K562 (cell line): ENCODE results near the gene EPB41L1.

Experiments
- CTCF ChIP-seq, 3 experiments: IDR thresholded peaks in 2 of 3; conservative IDR thresholded peaks in 1 of 3; 2 replicates each; pipeline ENCODE4 v1.5.1; 2011 to 2012; ENCODE audit warnings: low read length in 3 of 3, mild to moderate bottlenecking in 3 of 3, control low read depth in 2 of 3, improper control_type of control experiment in 1 of 3, inconsistent platforms in 1 of 3, low read depth in 1 of 3, mixed read lengths in 1 of 3, moderate library complexity in 1 of 3; ENCODE audit not compliant: insufficient read depth in 2 of 3
- E2F5 ChIP-seq: sonication (generic); formaldehyde crosslinking; IDR thresholded peaks from 2 replicates; pipeline ENCODE4 v1.8.0; 2022; ENCODE audit warnings: mild to moderate bottlenecking, missing genetic modification reagents
- EHMT2 ChIP-seq: fragments of 450-650 bp; IDR thresholded peaks from 2 replicates; pipeline ENCODE4 v1.6.1; 2018; ENCODE audit warnings: antibody characterized with exemption
- FOXJ2 ChIP-seq: fragments of 200-800 bp; sonication (Bioruptor generic); IDR thresholded peaks from 2 replicates; pipeline ENCODE4 v1.6.1; 2016; ENCODE audit warnings: missing genetic modification characterization, missing compliant biosample characterization
- KAT2B ChIP-seq: IDR thresholded peaks from one replicate; pipeline ENCODE4 v1.6.1; 2012; ENCODE audit warnings: low read depth, mild to moderate bottlenecking, control low read depth, inconsistent platforms, low read length, moderate library complexity
- NBN ChIP-seq: fragments of 450-650 bp; IDR thresholded peaks from 2 replicates; pipeline ENCODE4 v1.6.1; 2016; ENCODE audit warnings: low read depth, mild to moderate bottlenecking
- PKNOX1 ChIP-seq: fragments of 450-650 bp; IDR thresholded peaks from 2 replicates; pipeline ENCODE4 v1.6.1; 2016
- RCOR1 ChIP-seq, 2 experiments: IDR thresholded peaks; 2 replicates each; pipeline ENCODE4 v1.6.1; 2012; ENCODE audit warnings: low read depth in 2 of 2, low read length in 2 of 2, borderline replicate concordance in 1 of 2, improper control_type of control experiment in 1 of 2
- SIX5 ChIP-seq, 2 experiments: IDR thresholded peaks; 2 replicates each; pipeline ENCODE4 v1.6.1; 2011; ENCODE audit warnings: low read length in 2 of 2, borderline replicate concordance in 1 of 2, low read depth in 1 of 2, mild to moderate bottlenecking in 1 of 2, moderate library complexity in 1 of 2; ENCODE audit not compliant: insufficient read depth in 1 of 2
- SP1 ChIP-seq: sonication (generic); formaldehyde crosslinking; IDR thresholded peaks from 2 replicates; pipeline ENCODE4 v1.8.1; 2022; ENCODE audit warnings: mild to moderate bottlenecking, missing genetic modification reagents
- ZBTB5 ChIP-seq: fragments of 450-650 bp; IDR thresholded peaks from 2 replicates; pipeline ENCODE4 v1.6.1; 2017; ENCODE audit warnings: antibody characterized with exemption
- ZC3H11A ChIP-seq: IDR thresholded peaks from 2 replicates; pipeline ENCODE4 v1.6.1; 2012; ENCODE audit warnings: low read depth, low read length, improper control_type of control experiment
- ZNF76 ChIP-seq: fragments of 250-450 bp; sonication (Bioruptor Pico); IDR thresholded peaks from 2 replicates; pipeline ENCODE4 v1.4.0; 2020; ENCODE audit warnings: mild to moderate bottlenecking, moderate library complexity, borderline replicate concordance

GRCh38 chr20:36112112-36112511 lies 42.4 kb upstream of the EPB41L1 start:
- no peak for TF ChIP-seq SIX5 (IDR thresholded peaks at IDR 0.05; ENCODE audit: borderline replicate concordance in 1 of 2, insufficient read depth in 1 of 2, low read depth in 1 of 2, low read length in 2 of 2)
- no peak for TF ChIP-seq ZBTB5
- TF ChIP-seq NBN = no peak
- TF ChIP-seq PKNOX1 = no peak
- TF ChIP-seq EHMT2 = no peak
- TF ChIP-seq ZNF76 (CRISPR knock-in tag) = no peak
- no peak for TF ChIP-seq ZC3H11A
- TF ChIP-seq E2F5 = no peak
- no peak for TF ChIP-seq CTCF (IDR thresholded peaks at IDR 0.05 in 2 of 3, conservative IDR thresholded peaks at IDR 0.05 in 1 of 3; ENCODE audit: insufficient read depth in 2 of 3, low read depth in 1 of 3, low read length in 3 of 3)
- no peak for TF ChIP-seq RCOR1 (IDR thresholded peaks at IDR 0.05; ENCODE audit: borderline replicate concordance in 1 of 2, low read depth in 2 of 2, low read length in 2 of 2)
- TF ChIP-seq SP1 = no peak
- no peak for TF ChIP-seq KAT2B
- TF ChIP-seq FOXJ2 = no peak
